ENCODE measurements around the gene MYO9A. TPM values are rescaled to one million over a fixed set of nuclear protein-coding genes. Genes with fewer than 3 reads are reported as not detected.

The MYO9A gene
- total RNA-seq, 2 donors from 2014 or later = 34.9 to 36.4 TPM

- Mint-ChIP-seq H3K4me3 (no peak overlapping the region), H3K36me3 (ENCODE audit: low read depth) (peaks cover 18% of the 10 kb centered on the region), H3K27me3 (ENCODE audit: insufficient read depth) (no peaks in the 10 kb centered on the region), H3K4me1 (no peaks in the 10 kb centered on the region), H3K27ac (no peak overlapping the region), H3K9me3 (peaks cover 20% of the 10 kb centered on the region)
- no peak for TF ChIP-seq CTCF (conservative IDR thresholded peaks at IDR 0.05)
- Histone ChIP-seq H3K27ac (ENCODE audit: low read depth, low read length) (no peak overlapping the region), H3K9ac (ENCODE audit: extremely low read depth, low read length, poor library complexity, severe bottlenecking) (no peak overlapping the region), H3K36me3 (ENCODE audit: control insufficient read depth, insufficient read depth, low read length) (peaks cover 10% of the 10 kb centered on the region), H3K27me3 (ENCODE audit: control insufficient read depth, insufficient read depth, low read length, poor library complexity, severe bottlenecking) (no peaks in the 10 kb centered on the region), H3K4me3 (ENCODE audit: low read length) (no peak overlapping the region), H3K4me1 (ENCODE audit: control insufficient read depth, insufficient read depth, low read length) (no peaks in the 10 kb centered on the region), H3K9me3 (ENCODE audit: control insufficient read depth, low read length) (peaks cover 13% of the 10 kb centered on the region)
- 89 to 100% methylated on average over 1 of the region's 1 CpG for WGBS, 2 experiments (ENCODE audit: insufficient coverage in 1 of 2, insufficient read length in 1 of 2)
- DNase-seq = no peak
Observed at GRCh38 chr15:72096796-72097195, 21.2 kb downstream of the MYO9A start.

GRCh38 chr15:72092691-72093090 lies 25.3 kb downstream of the MYO9A start:
- H3K9me3 Mint-ChIP-seq = peaks cover 11% of the 10 kb centered on the region
- Histone ChIP-seq H3K36me3 (ENCODE audit: control insufficient read depth, insufficient read depth, low read length) (peaks cover 10% of the 10 kb centered on the region), H3K9me3 (ENCODE audit: control insufficient read depth, low read length) (peaks cover 13% of the 10 kb centered on the region), H3K4me1 (ENCODE audit: control insufficient read depth, insufficient read depth, low read length) (no peaks in the 10 kb centered on the region), H3K4me3 (ENCODE audit: low read length) (no peak overlapping the region), H3K9ac (ENCODE audit: extremely low read depth, low read length, poor library complexity, severe bottlenecking) (no peak overlapping the region), H3K27ac (ENCODE audit: low read depth, low read length) (no peak overlapping the region), H3K27me3 (ENCODE audit: control insufficient read depth, insufficient read depth, low read length, poor library complexity, severe bottlenecking) (no peaks in the 10 kb centered on the region)
- no peak overlapping the region for H3K4me3 Mint-ChIP-seq
- H3K4me1 Mint-ChIP-seq = no peaks in the 10 kb centered on the region
- TF ChIP-seq CTCF (conservative IDR thresholded peaks at IDR 0.05) = no peak
- H3K27me3 Mint-ChIP-seq (ENCODE audit: insufficient read depth) = no peaks in the 10 kb centered on the region
- H3K27ac Mint-ChIP-seq = no peak overlapping the region
- no peak for DNase-seq
- H3K36me3 Mint-ChIP-seq (ENCODE audit: low read depth) = peaks cover 22% of the 10 kb centered on the region

GRCh38 chr15:72092006-72092405 lies 25.9 kb downstream of the MYO9A start:
- H3K9me3 ChIP-seq (ENCODE audit: control insufficient read depth, low read length) = peaks cover 11% of the 10 kb centered on the region
- H3K36me3 Mint-ChIP-seq (ENCODE audit: low read depth) = peaks cover 21% of the 10 kb centered on the region
- peaks cover 9% of the 10 kb centered on the region for H3K36me3 ChIP-seq (ENCODE audit: control insufficient read depth, insufficient read depth, low read length)
- peaks cover 10% of the 10 kb centered on the region for H3K9me3 Mint-ChIP-seq
- H3K27ac Mint-ChIP-seq = no peak overlapping the region
- H3K27me3 ChIP-seq (ENCODE audit: control insufficient read depth, insufficient read depth, low read length, poor library complexity, severe bottlenecking) = no peaks in the 10 kb centered on the region
- WGBS, 2 experiments (ENCODE audit: insufficient coverage in 1 of 2, insufficient read length in 1 of 2) = 96% methylated on average over 3 of the region's 3 CpGs; no CpG with 5 or more reads in 1 of the 2 experiments
- H3K4me3 Mint-ChIP-seq = no peak overlapping the region
- no peak for TF ChIP-seq CTCF (conservative IDR thresholded peaks at IDR 0.05)
- H3K27me3 Mint-ChIP-seq (ENCODE audit: insufficient read depth) = no peaks in the 10 kb centered on the region
- no peaks in the 10 kb centered on the region for H3K4me1 ChIP-seq (ENCODE audit: control insufficient read depth, insufficient read depth, low read length)
- H3K4me3 ChIP-seq (ENCODE audit: low read length) = no peak overlapping the region
- DNase-seq = no peak
- H3K9ac ChIP-seq (ENCODE audit: extremely low read depth, low read length, poor library complexity, severe bottlenecking) = no peak overlapping the region
- H3K4me1 Mint-ChIP-seq = no peaks in the 10 kb centered on the region
- H3K27ac ChIP-seq (ENCODE audit: low read depth, low read length) = no peak overlapping the region

All from endodermal cell (in vitro differentiated cells).